ENCODE results near the gene WRAP73. TPM values are rescaled to one million over a fixed set of nuclear protein-coding genes. Genes with fewer than 3 reads are reported as not detected.

Gene WRAP73
- total RNA-seq, 1 donor from 2014 or later: 21.8 TPM

Other genes starting within 250 kb of the WRAP73 start
- gene ARHGEF16, start 195.4 kb downstream of the WRAP73 start, total RNA-seq: 6.4 and 15.5 TPM in 2 replicates
- 5.7 and 12.0 TPM in 2 replicates for gene MEGF6, start 38.6 kb downstream of the WRAP73 start, total RNA-seq
- gene TPRG1L, start 25.1 kb downstream of the WRAP73 start, total RNA-seq: 19.4 and 37.5 TPM in 2 replicates
- under 0.01 TPM in 2 replicates for gene TP73, start 2.4 kb upstream of the WRAP73 start, total RNA-seq
- not detected in 2 replicates for gene CCDC27, start 102.3 kb upstream of the WRAP73 start, total RNA-seq
- gene SMIM1, start 122.6 kb upstream of the WRAP73 start, total RNA-seq: 4.8 TPM in 1 of 2 replicates, not detected in the other
- 37.9 and 39.6 TPM in 2 replicates for gene LRRC47, start 146.4 kb upstream of the WRAP73 start, total RNA-seq
- 20.7 and 44.8 TPM in 2 replicates for gene CEP104, start 207.1 kb upstream of the WRAP73 start, total RNA-seq
- 5.1 and 5.4 TPM in 2 replicates for gene DFFB, start 207.4 kb upstream of the WRAP73 start, total RNA-seq

Measured in renal cortical epithelial cell (primary cell).